RPMI7951 (cell line): ENCODE measurements around the gene ARL6IP1. TPM values are rescaled to one million over a fixed set of nuclear protein-coding genes. Genes with fewer than 3 reads are reported as not detected.
"Not testable (repeated sequence)": the region's sequence is repeated elsewhere in the genome, so short reads cannot be mapped to it uniquely, and the experiment has no call there.

Experiments used
- DNase-seq: peaks from one replicate; pipeline ENCODE4 v3.0.0-alpha.2; 2012; ENCODE audit warnings: low read depth
- total RNA-seq: library from RNA; depleted of rRNA; stranded (reverse); fragments of >200 nt; shearing (Covaris generic); gene quantifications from 2 replicates; pipeline ENCODE4 v1.2.3, GENCODE V29; 2014

ARL6IP1 gene
- total RNA-seq, 1 experiment from 2014 or later = 422 TPM

DNA sequence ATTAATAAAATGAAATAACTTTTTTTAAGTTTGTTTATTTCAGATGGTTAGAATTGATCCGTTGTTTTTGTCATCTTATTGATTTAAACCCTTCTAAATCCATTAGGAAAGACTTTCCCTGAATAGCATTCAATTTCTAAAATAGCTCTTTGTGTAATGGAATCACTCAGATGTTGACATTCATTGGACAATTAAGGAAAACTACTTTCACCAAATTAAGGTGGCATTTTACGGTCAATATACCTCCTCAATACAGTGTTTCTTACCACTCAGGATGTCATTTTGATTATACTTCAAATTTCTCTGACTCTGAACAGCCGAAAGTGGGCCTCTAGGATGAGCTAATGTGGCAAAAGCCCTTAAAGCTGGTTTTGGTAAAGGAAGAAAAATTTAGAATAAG, 1.8 kb downstream of the ARL6IP1 start:
- DNase-seq = no peak

DNA sequence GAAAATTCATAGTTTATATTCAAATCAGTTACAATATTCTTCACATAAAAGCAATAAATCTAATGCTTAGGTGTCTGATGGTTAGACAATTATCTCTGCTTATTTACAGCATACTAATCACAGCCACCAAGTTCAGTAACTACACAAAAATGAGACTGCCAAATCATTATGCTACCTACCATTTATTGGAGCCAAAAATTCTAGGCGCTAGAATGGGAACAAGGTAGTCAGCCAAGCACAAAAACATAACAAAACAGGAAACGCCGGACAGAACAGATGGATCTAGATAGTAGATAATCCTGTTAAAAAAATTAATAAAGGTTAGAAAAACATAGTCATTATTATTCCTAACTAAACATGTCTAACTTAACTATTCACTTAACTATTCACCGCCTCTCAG, 3.6 kb downstream of the ARL6IP1 start:
- no peak for DNase-seq

DNA sequence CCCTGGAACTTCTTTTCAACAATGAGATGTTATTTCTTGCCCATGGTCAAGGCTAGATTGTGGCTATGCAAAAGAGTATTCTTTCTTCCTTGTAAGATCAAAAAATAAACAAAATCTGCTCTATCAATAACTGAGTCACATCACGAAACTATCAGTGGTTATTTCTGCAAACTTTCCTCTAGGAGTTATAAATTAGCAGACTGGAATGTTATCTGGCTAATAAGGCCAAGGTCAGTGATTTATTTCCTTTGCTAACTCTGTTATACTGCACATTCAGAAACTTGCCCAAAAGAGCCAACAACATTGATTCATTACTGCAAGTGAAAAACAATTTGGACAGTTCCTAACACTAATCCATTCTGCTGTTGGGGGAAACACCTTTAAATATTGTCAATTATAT, 5.0 kb downstream of the ARL6IP1 start:
- DNase-seq = no peak

DNA sequence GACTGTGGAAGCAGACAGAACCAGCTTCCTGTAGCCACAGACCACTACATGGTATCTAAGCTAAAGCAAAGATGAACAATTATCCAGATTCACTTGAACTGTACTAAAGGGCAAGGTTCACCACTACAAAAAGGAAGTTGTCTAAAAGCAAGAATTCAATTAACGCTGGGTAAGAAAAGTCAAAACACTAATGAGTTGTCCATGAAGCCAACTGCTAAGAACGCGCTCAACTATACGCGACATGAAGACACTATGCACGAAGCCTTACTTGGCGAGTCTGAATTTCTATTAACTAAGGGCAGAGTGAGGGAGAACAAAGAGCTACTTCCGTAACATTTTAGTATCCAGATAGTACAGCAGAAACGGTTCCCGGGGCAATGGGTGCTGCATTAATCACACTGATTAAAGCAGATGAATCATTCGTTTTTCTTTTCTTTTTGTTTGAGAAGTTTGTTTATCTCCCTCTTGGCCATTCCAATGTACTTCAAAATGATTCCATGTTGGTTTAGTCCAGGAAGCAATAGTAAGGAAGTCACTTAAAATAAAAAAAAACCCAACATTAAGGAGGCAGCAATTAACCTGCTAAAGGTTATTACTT, 8.4 kb downstream of the ARL6IP1 start:
- no peak for DNase-seq

- peak; percentile 96 for DNase-seq
These were observed 11.3 kb downstream of the ARL6IP1 start, which contains the start of gene RPS15A for GRCh38 chr16:18789850-18790706. RPS15A (minus strand) TSS chr16:18790334; CDS start chr16:18789113, 1,221 bp downstream.

- DNase-seq = no peak
These were observed 11.9 kb downstream of the ARL6IP1 start for GRCh38 chr16:18789515-18789849.

DNA sequence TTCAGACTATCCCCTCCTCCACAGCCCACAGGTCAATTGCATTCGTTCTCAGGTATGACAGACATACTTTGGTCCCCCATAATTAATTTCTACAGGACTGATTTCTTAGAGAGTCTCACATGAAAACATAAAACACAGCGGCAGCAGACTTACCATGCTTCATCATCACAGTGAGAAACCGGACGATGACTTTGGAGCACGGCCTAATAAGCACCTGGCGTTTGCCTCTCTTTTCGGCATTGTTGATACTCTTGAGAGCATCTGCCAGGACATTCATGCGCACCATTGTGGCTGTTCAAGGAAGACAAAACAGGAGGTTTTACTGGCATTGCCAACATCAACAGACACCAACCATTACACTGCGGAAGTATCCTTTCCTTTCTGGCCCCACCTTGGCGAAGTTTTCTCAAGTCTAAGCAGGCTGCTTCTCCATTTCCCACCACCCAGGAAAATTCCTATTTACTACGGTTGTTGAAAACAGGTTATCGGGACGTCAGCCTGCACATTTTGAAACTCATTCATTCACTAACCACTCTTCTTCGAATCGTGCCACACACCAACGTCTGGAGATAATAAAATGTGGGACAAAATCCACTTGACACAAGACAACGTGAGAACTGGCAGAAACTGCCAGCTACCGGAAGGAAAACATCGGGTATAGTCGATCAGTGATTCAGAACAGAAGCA, 12.4 kb downstream of the ARL6IP1 start:
- no peak for DNase-seq

DNA sequence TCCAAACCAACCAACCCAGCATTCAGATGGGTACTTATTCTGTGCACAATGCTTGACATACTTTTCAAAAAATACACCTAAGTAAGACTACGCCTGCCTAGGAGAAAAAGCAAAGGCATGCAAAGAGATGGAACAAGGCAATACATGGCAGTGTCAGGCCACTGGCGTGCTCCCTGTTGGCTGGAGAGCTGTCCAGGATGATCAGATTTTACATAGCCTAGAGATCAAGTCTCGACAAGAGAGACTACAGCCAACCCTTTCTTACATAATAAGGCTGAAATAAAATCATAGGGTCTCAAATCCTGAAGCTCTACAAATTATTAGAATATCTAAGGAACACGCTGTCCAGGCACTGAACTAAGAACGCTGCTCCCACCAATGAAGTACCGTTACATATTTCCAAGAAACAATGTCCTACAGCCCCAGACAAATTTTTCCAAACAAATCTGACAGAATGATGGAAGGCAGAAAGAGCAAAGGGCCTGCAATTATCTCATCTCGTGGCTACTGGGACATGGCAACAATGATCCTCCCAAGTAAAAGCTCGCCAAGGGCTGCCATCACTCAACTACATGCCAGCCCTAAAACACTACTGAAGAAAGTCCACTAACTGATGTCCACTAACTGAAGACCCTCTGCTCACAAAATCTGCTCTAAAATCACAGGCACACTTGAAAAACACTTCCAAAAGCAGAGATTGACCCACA, 16.3 kb downstream of the ARL6IP1 start:
- no peak for DNase-seq

GRCh38 chr16:18783430-18784341, 17.7 kb downstream of the ARL6IP1 start:
- no peak for DNase-seq

DNA sequence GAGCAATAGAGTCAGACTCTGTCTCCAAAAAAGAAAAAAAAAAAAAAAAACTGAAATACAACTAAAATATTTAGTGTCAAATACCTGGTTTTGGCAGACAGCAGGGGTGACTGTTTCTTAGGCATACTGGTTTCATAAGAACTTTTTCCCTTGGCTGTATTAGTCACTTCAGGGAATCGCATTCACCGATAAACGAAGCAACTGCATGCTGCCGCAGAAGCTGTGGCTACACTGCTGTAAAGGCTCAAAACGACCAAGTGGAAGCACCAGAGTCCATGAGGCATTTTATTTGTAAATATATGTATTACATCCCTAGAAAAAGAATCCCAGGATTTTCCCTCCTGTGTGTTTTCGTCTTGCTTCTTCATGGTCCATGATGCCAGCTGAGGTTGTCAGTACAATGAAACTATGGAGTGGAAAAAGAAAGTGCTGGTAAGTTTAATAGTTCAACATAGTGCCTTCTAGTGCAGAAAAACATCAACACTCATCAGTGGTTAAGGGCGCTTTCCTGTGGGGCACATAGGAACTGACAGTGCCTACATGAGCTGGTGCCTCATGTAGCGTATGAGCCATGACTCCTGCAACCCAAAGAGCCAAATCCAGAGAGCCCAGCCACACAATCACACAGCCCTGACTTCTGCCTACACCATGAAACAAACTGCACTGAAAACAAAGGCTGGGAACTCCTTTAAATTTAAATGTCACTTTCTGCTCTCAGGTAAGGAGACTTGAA, 18.5 kb downstream of the ARL6IP1 start:
- no peak for DNase-seq

DNA sequence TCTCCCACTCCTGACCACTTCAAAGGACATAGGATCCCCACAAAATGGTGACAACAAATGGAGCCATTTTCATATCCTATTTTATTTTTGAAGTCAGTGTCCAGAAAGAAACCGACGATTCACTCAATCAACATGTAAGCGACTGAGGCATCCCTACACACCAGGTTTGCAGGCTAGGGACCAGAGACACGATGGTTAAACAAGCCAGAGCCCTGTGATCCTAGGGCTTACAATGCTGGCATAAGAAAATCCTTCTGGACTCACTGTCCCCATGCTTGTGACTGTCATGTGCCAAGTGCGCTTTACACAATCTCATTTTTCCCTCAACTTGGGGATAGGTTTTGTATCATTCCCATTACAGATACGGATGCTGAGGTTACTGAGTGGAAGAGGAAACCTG, 20.1 kb downstream of the ARL6IP1 start:
- not testable (repeated sequence) for DNase-seq

- not testable (repeated sequence) for DNase-seq
These were observed 20.8 kb downstream of the ARL6IP1 start for GRCh38 chr16:18780460-18781026.

- DNase-seq = not testable (repeated sequence)
These were observed 23.7 kb downstream of the ARL6IP1 start for GRCh38 chr16:18777664-18778063.

- not testable (repeated sequence) for DNase-seq
These were observed 25.0 kb downstream of the ARL6IP1 start for GRCh38 chr16:18776334-18776733.

DNA sequence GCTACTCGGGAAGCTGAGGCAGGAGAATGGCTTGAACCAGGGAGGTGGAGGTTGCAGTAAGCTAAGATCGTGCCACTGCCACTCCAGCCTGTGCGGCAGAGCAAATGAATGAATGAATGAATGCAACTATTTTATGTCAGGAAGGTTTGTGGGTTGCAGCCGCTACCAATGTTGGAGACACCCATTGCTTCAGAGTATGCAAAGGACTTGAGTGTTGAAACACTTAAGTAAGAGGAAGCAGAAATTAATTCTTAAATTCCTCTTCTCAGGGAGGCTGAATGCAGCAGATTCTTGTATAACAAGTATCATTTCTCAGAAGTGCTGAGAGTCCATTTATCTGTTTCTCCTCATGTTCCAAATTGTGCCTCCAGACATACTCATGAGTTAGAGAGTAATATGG, 26.7 kb downstream of the ARL6IP1 start:
- not testable (repeated sequence) for DNase-seq

GRCh38 chr16:18772171-18772570, 29.2 kb downstream of the ARL6IP1 start:
- DNase-seq = not testable (repeated sequence)

DNA sequence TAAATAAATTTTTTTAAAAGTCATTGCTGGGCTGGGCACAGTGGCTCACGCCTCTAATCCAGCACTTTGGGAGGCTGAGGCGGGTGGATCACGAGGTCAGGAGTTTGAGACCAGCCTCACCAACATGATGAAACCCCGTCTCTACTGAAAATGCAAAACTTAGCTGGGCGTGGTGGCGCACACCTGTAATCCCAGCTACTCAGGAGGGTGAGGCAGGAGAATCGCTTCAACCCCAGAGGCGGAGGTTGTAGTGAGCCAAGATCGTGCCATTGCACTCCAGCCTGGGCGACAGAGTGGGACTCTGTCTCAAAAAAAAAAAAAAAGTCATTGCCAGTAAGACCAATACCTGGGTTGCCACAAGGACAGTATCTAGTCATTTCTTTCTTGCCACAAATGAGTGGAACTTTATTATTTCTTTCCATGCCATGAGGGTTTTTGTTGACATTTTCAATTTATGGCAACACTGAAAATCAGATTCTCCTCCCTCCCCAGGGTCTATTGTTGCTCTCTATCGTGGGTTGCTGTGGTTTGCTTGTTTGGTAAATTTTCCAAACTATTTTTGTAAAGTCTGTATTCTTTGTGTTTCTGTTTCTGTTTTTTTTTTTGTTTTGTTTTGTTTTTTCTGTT, 30.9 kb downstream of the ARL6IP1 start:
- not testable (repeated sequence) for DNase-seq

DNA sequence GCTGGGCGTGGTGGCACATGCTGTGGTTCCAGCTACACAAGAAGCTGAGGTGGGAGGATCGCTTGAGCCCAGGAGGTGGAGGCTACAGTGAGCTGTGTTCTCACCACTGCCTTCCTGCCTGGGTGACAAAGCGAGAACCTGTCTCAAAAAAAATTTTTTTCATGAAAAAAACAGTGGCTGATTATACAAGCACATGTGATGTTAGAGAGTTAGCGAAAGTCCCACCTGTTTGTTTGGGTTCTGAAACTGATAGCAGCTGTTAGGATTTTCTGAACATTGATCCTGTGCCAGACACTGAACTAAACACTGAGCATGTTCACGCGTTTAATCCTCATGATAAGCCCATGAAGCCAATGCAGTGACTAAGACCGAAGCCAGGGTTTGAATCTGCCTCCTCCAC, 34.1 kb downstream of the ARL6IP1 start:
- DNase-seq = not testable (repeated sequence)

GRCh38 chr16:18762713-18763112, 38.6 kb downstream of the ARL6IP1 start:
- DNase-seq = not testable (repeated sequence)
